ENCODE results near the gene GATAD2A. TPM values are rescaled to one million over a fixed set of nuclear protein-coding genes. Genes with fewer than 3 reads are reported as not detected.
"Not testable (repeated sequence)": the region's sequence is repeated elsewhere in the genome, so short reads cannot be mapped to it uniquely, and the experiment has no call there.

Gene GATAD2A
- total RNA-seq, 2 donors from 2014 or later: 41.7 to 138 TPM

DNA sequence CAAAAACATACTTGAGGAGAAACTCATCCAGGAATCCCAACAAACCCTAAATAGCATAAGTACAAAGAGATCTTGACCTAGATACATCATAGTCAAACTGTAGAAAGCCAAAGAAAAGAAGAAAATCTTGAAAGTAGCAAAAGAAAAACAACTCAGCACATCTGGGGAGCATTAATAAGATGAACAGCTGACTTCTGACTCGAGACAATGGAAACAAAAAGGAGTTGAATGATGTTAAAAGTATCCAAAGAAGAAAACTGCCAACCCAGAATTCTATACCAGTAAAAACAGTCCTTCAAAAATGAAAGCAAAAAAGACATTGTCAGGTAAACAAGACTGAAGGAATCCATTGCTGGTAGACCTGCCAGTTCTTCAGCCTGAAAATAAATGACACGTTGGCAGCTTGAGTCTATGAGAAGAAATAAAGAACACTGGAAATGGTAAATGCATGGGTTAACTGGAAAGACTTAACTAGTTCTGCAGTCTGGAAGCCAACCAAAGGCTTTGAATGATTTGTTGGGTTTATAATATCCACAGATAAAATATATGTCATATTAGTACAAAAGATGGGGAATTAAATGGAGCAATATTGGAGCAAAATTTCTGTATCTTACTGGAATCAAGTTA lies 63.1 kb downstream of the GATAD2A start:
- Histone ChIP-seq H3K4me3 (no peak overlapping the region), H3K27me3 (replicated peaks; ENCODE audit: insufficient read depth) (no peaks in the 10 kb centered on the region), H3K9me3 (no peaks in the 10 kb centered on the region), H3K36me3 (peaks cover 0 to 14% of the 10 kb centered on the region in 2 donors), H3K27ac (no peak overlapping the region), H3K4me1 (replicated peaks) (no peaks in the 10 kb centered on the region)
- intact Hi-C loops (cut with DNase I): no loop called here
- no peak for TF ChIP-seq POLR2AphosphoS5 (IDR thresholded peaks at IDR 0.05)
- TF ChIP-seq POLR2A (IDR thresholded peaks at IDR 0.05): no peak
- TF ChIP-seq, protein P1, sequence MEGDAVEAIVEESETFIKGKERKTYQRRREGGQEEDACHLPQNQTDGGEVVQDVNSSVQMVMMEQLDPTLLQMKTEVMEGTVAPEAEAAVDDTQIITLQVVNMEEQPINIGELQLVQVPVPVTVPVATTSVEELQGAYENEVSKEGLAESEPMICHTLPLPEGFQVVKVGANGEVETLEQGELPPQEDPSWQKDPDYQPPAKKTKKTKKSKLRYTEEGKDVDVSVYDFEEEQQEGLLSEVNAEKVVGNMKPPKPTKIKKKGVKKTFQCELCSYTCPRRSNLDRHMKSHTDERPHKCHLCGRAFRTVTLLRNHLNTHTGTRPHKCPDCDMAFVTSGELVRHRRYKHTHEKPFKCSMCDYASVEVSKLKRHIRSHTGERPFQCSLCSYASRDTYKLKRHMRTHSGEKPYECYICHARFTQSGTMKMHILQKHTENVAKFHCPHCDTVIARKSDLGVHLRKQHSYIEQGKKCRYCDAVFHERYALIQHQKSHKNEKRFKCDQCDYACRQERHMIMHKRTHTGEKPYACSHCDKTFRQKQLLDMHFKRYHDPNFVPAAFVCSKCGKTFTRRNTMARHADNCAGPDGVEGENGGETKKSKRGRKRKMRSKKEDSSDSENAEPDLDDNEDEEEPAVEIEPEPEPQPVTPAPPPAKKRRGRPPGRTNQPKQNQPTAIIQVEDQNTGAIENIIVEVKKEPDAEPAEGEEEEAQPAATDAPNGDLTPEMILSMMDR (IDR thresholded peaks at IDR 0.05): no peak
- no peak for DNase-seq (ENCODE audit: low spot score)
- 94% methylated on average over 2 of the region's 2 CpGs for WGBS

DNA sequence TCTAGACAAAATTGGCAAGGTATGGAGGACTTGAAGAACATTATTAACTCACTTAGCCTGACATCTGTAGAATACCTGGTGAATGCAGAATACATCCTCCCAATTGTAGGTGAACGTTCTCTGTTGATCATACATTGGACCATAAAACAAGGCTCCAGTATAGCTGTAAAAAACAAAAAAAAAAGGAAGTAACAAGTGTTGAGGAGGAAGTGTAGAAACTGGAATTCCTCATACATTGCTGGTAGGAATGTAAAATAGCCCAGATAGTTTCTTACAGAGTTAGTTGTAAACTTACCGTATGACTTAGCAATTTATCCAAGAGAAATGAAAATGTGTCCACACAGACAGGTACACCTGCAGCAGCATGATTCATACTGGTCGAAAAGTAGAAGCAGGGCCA lies 65.1 kb downstream of the GATAD2A start:
- no peaks in the 10 kb centered on the region for H3K9me3 ChIP-seq
- H3K36me3 ChIP-seq: peaks cover 0 to 11% of the 10 kb centered on the region in 2 donors
- 90% methylated on average over 3 of the region's 3 CpGs for WGBS
- intact Hi-C loops (cut with DNase I): no loop called here
- no peak for TF ChIP-seq POLR2A (IDR thresholded peaks at IDR 0.05)
- TF ChIP-seq, protein P1 (IDR thresholded peaks at IDR 0.05): no peak
- TF ChIP-seq POLR2AphosphoS5 (IDR thresholded peaks at IDR 0.05): no peak
- no peaks in the 10 kb centered on the region for H3K27me3 ChIP-seq (replicated peaks; ENCODE audit: insufficient read depth)
- H3K4me1 ChIP-seq (replicated peaks): no peaks in the 10 kb centered on the region
- no peak for DNase-seq (ENCODE audit: low spot score)
- H3K27ac ChIP-seq: no peak overlapping the region
- H3K4me3 ChIP-seq: no peak overlapping the region

DNA sequence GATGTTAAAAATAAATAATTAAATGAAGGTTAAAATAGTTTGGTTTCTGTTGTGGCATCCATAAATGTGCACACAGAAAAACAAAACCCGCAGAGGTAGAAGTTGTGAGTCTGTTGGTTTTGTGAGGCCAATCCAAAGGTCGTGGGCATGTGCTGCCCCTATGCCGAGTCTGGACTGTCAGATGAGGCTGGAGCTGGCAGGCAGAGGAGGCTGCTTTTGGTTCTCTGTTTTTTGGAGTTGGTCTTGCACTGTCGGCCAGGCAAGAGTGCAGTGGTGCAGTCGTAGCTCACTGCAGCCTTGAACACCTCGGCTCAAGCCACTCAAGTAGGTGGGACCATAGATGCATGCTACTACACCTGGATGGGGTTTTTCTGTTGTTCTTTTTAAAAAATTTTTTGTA lies 66.2 kb downstream of the GATAD2A start:
- peaks cover 0 to under 1% of the 10 kb centered on the region in 2 donors for H3K36me3 ChIP-seq
- H3K9me3 ChIP-seq: no peaks in the 10 kb centered on the region
- H3K27ac ChIP-seq: no peak overlapping the region
- TF ChIP-seq, protein P1 (IDR thresholded peaks at IDR 0.05): no peak
- TF ChIP-seq POLR2AphosphoS5 (IDR thresholded peaks at IDR 0.05): no peak
- TF ChIP-seq POLR2A (IDR thresholded peaks at IDR 0.05): no peak
- WGBS: 86% methylated on average over 6 of the region's 6 CpGs
- H3K4me1 ChIP-seq (replicated peaks): no peaks in the 10 kb centered on the region
- H3K4me3 ChIP-seq: no peak overlapping the region
- intact Hi-C loops (cut with DNase I): no loop called here
- H3K27me3 ChIP-seq (replicated peaks; ENCODE audit: insufficient read depth): no peaks in the 10 kb centered on the region
- DNase-seq (ENCODE audit: low spot score): no peak

DNA sequence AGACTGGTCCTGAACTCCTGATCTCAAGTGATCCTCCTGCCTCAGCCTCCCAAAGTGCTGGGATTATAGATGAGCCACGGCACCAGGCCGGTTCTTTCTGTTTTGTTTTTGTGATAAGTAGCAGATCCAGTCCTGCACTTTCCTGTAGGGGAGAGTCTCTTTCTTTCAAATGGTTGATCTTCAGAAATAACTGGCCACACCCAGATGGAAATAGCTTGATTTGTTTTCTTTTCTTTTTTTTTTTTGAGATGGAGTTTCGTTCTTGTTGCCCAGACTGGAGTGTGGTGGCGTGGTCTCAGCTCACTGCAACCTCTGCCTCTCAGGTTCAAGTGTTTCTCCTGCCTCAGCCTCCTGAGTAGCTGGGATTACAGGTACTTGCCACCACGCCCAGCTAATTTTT lies 66.6 kb downstream of the GATAD2A start:
- H3K4me3 ChIP-seq; H3K9me3 ChIP-seq; DNase-seq (ENCODE audit: low spot score); H3K27ac ChIP-seq; H3K4me1 ChIP-seq (replicated peaks); intact Hi-C loops (cut with DNase I); H3K36me3 ChIP-seq; H3K27me3 ChIP-seq (replicated peaks; ENCODE audit: insufficient read depth): not testable (repeated sequence)
- WGBS: 81% methylated on average over 5 of the region's 5 CpGs

DNA sequence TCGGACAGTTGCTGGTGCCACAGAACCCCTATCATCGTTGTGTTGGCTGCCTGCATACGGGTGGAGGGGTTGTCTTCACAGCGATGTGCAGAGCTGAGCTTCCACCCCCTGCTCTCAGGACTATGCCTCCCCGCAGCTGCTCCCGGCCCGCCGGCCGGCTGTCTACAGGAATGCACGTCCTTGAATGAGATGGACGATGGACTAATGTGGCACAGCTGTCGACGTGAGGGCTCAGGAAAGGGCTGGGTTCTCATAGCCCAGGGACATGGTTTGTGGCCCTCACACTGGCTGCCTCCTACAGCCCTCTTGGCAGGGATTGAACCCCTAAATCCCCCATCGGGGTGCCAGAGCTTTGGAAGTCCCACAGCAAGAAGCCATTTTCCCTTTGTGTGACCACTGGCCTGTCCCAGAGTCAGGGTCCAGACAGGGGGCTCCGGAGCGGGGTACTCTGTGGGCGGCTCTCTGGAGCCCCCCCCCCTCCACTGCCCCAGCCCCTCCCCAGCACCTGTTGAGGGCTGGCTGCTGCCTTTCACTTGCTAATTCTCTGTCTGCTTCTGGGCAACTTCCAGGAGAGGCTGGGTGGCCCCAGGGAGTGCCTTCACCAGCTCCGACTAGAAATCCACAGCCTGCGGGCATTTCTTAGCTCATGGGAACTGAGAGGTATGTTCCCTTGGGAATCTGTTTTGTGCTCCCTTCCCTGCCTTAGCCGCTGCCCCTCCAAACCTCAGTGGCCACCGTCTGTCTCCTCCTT lies 69.7 kb downstream of the GATAD2A start:
- H3K4me3 ChIP-seq: no peak overlapping the region
- TF ChIP-seq POLR2AphosphoS5 (IDR thresholded peaks at IDR 0.05) (no peak), POLR2A (IDR thresholded peaks at IDR 0.05) (no peak)
- TF ChIP-seq, protein P1 (IDR thresholded peaks at IDR 0.05): no peak
- H3K36me3 ChIP-seq: no peaks in the 10 kb centered on the region
- intact Hi-C loops (cut with DNase I): no loop called here
- no peaks in the 10 kb centered on the region for H3K27me3 ChIP-seq (replicated peaks; ENCODE audit: insufficient read depth)
- H3K4me1 ChIP-seq (replicated peaks): no peaks in the 10 kb centered on the region
- H3K27ac ChIP-seq: no peak overlapping the region
- WGBS: 79% methylated on average over 20 of the region's 21 CpGs
- no peak for DNase-seq (ENCODE audit: low spot score)
- H3K9me3 ChIP-seq: no peaks in the 10 kb centered on the region

Data from prostate gland (tissue), 2 donors.